Measurements from ENCODE around the gene MYBPH.

MYBPH gene

GRCh38 chr1:203165101-203165799 is 10.4 kb downstream of the MYBPH start:
- DNase-seq = no peak

GRCh38 chr1:203163891-203164635 is 11.6 kb downstream of the MYBPH start:
- no peak for DNase-seq

GRCh38 chr1:203162403-203162802 is 13.2 kb downstream of the MYBPH start:
- no peak for DNase-seq

GRCh38 chr1:203161703-203162102 is 13.9 kb downstream of the MYBPH start:
- no peak for DNase-seq

GRCh38 chr1:203161175-203161574 is 14.5 kb downstream of the MYBPH start:
- no peak for DNase-seq

- DNase-seq = no peak
These were observed 15.8 kb downstream of the MYBPH start for GRCh38 chr1:203159844-203160243.

GRCh38 chr1:203158960-203159665 is 16.5 kb downstream of the MYBPH start:
- peak; percentile 91 for DNase-seq

GRCh38 chr1:203158423-203158822 is 17.2 kb downstream of the MYBPH start:
- no peak for DNase-seq

- DNase-seq = no peak
These were observed 19.3 kb downstream of the MYBPH start for GRCh38 chr1:203156280-203156679.

GRCh38 chr1:203153989-203154821 is 21.4 kb downstream of the MYBPH start:
- no peak for DNase-seq

GRCh38 chr1:203153051-203153988 is 22.3 kb downstream of the MYBPH start:
- no peak for DNase-seq

GRCh38 chr1:203152158-203153034 is 23.2 kb downstream of the MYBPH start:
- no peak for DNase-seq

- DNase-seq = no peak
These were observed 24.1 kb downstream of the MYBPH start for GRCh38 chr1:203151362-203152157.

GRCh38 chr1:203150511-203151297 is 24.9 kb downstream of the MYBPH start:
- DNase-seq = no peak

GRCh38 chr1:203149188-203149840 is 26.3 kb downstream of the MYBPH start:
- DNase-seq = no peak

- no peak for DNase-seq
These were observed 27.0 kb downstream of the MYBPH start for GRCh38 chr1:203148579-203148978.

- DNase-seq = peak; percentile 22
These were observed 27.5 kb downstream of the MYBPH start for GRCh38 chr1:203148127-203148526.

GRCh38 chr1:203147376-203147775 is 28.2 kb downstream of the MYBPH start:
- DNase-seq = no peak

Data from NCI-H1105 treated with DMSO at 0.1 percent for 48 hours (cell line).